ENCODE results near the gene TPM4. TPM values are rescaled to one million over a fixed set of nuclear protein-coding genes. Genes with fewer than 3 reads are reported as not detected.
"Not testable (repeated sequence)": the region's sequence is repeated elsewhere in the genome, so short reads cannot be mapped to it uniquely, and the experiment has no call there.

The TPM4 gene
- total and polyA plus RNA-seq, 2 donors (not counting 1 experiment from before 2014, with no cell fraction given) = 65.4 to 127 TPM

GRCh38 chr19:16098416-16098768, 22.1 kb downstream of the TPM4 start:
- CTCF ChIA-PET = no interaction called here
- Histone ChIP-seq H3K9ac (ENCODE audit: low read length) (no peak overlapping the region), H3K79me2 (ENCODE audit: control insufficient read depth, insufficient read depth, low read length) (peaks cover 35% of the 10 kb centered on the region), H3K4me1 (ENCODE audit: control insufficient read depth in 2 of 2, insufficient read depth in 2 of 2, low read length in 2 of 2) (peaks cover 7 to 11% of the 10 kb centered on the region in 2 donors), H3K9me3 (ENCODE audit: control extremely low read depth in 1 of 3, control insufficient read depth in 2 of 3, insufficient read depth in 1 of 3, low read length in 2 of 3) (no peaks in the 10 kb centered on the region), H3K4me3 (ENCODE audit: control extremely low read depth in 1 of 5, extremely low read depth in 1 of 5, insufficient read depth in 1 of 5, low read depth in 2 of 5, low read length in 4 of 5) (no peak overlapping the region), H3K27me3 (replicated peaks in 1 of 4; ENCODE audit: control extremely low read depth in 1 of 4, control insufficient read depth in 3 of 4, insufficient read depth in 4 of 4, low read length in 3 of 4) (no peaks in the 10 kb centered on the region), H3K27ac (ENCODE audit: low read length in 2 of 2) (no peak overlapping the region), H3K36me3 (replicated peaks in 1 of 2; ENCODE audit: control extremely low read depth in 1 of 2, control insufficient read depth in 1 of 2, extremely low read depth in 1 of 2, insufficient read depth in 2 of 2, low read length in 1 of 2) (peaks cover 2 to 92% of the 10 kb centered on the region in 2 experiments), H4K20me1 (ENCODE audit: control insufficient read depth, insufficient read depth, low read length, poor library complexity, severe bottlenecking) (peaks cover 10% of the 10 kb centered on the region), H2AFZ (ENCODE audit: insufficient read depth, low read depth, low read length, poor library complexity, severe bottlenecking) (no peak overlapping the region), H3K4me2 (replicated peaks; ENCODE audit: low read depth, low read length, poor library complexity, severe bottlenecking) (no peak overlapping the region)
- H3K4me1 Mint-ChIP-seq = peaks cover 22% of the 10 kb centered on the region
- H3K9me3 Mint-ChIP-seq (ENCODE audit: insufficient read depth) = no peaks in the 10 kb centered on the region
- no peak for TF ChIP-seq EZH2 (IDR thresholded peaks at IDR 0.05; ENCODE audit: borderline replicate concordance, insufficient read depth, low read depth, low read length, poor library complexity, severe bottlenecking)
- no peak for TF ChIP-seq CTCF (IDR thresholded peaks at IDR 0.05)
- no peaks in the 10 kb centered on the region for H3K27me3 Mint-ChIP-seq
- no peak overlapping the region for H3K4me3 Mint-ChIP-seq
- ATAC-seq (ENCODE audit: low read depth) (no peak), DNase-seq (no peak)
- WGBS (ENCODE audit: insufficient coverage) = 100% methylated on average over 3 of the region's 6 CpGs
- no peak overlapping the region for H3K27ac Mint-ChIP-seq
- POLR2A ChIA-PET = interaction anchor here (0.5 kb wide), 1 partner anchor 87 kb away, joined by 3 read pairs; no protein-coding TSS in a partner anchor
- intact Hi-C loops (cut with micrococcal nuclease) = no loop called here

- Mint-ChIP-seq H3K27ac (no peak overlapping the region), H3K9me3 (ENCODE audit: insufficient read depth) (no peaks in the 10 kb centered on the region), H3K4me1 (peaks cover 23% of the 10 kb centered on the region), H3K27me3 (no peaks in the 10 kb centered on the region), H3K4me3 (no peak overlapping the region)
- Histone ChIP-seq H3K4me1 (ENCODE audit: control insufficient read depth in 2 of 2, insufficient read depth in 2 of 2, low read length in 2 of 2) (peaks cover 7 to 16% of the 10 kb centered on the region in 2 donors), H3K79me2 (ENCODE audit: control insufficient read depth, insufficient read depth, low read length) (peaks cover 34% of the 10 kb centered on the region), H3K27ac (ENCODE audit: low read length in 2 of 2) (no peak overlapping the region), H3K36me3 (replicated peaks in 1 of 2; ENCODE audit: control extremely low read depth in 1 of 2, control insufficient read depth in 1 of 2, extremely low read depth in 1 of 2, insufficient read depth in 2 of 2, low read length in 1 of 2) (peaks cover 2 to 91% of the 10 kb centered on the region in 2 experiments), H2AFZ (ENCODE audit: insufficient read depth, low read depth, low read length, poor library complexity, severe bottlenecking) (no peak overlapping the region), H3K9me3 (ENCODE audit: control extremely low read depth in 1 of 3, control insufficient read depth in 2 of 3, insufficient read depth in 1 of 3, low read length in 2 of 3) (no peaks in the 10 kb centered on the region), H4K20me1 (ENCODE audit: control insufficient read depth, insufficient read depth, low read length, poor library complexity, severe bottlenecking) (peaks cover 10% of the 10 kb centered on the region), H3K4me2 (replicated peaks; ENCODE audit: low read depth, low read length, poor library complexity, severe bottlenecking) (no peak overlapping the region), H3K4me3 (ENCODE audit: control extremely low read depth in 1 of 5, extremely low read depth in 1 of 5, insufficient read depth in 1 of 5, low read depth in 2 of 5, low read length in 4 of 5) (no peak overlapping the region), H3K9ac (ENCODE audit: low read length) (no peak overlapping the region), H3K27me3 (replicated peaks in 1 of 4; ENCODE audit: control extremely low read depth in 1 of 4, control insufficient read depth in 3 of 4, insufficient read depth in 4 of 4, low read length in 3 of 4) (no peaks in the 10 kb centered on the region)
- WGBS (ENCODE audit: insufficient coverage) = 100% methylated on average over 4 of the region's 6 CpGs
- TF ChIP-seq EZH2 (IDR thresholded peaks at IDR 0.05; ENCODE audit: borderline replicate concordance, insufficient read depth, low read depth, low read length, poor library complexity, severe bottlenecking) (no peak), CTCF (IDR thresholded peaks at IDR 0.05) (no peak)
- ATAC-seq (ENCODE audit: low read depth) (no peak), DNase-seq (no peak)
- intact Hi-C loops (cut with micrococcal nuclease) = no loop called here
- ChIA-PET POLR2A (no interaction called here), CTCF (no interaction called here)
Measured at GRCh38 chr19:16098821-16099220, 22.5 kb downstream of the TPM4 start.

GRCh38 chr19:16099314-16099965, 23.1 kb downstream of the TPM4 start:
- DNase-seq; H3K9me3 ChIP-seq (ENCODE audit: control extremely low read depth in 1 of 3, control insufficient read depth in 2 of 3, insufficient read depth in 1 of 3, low read length in 2 of 3); H2AFZ ChIP-seq (ENCODE audit: insufficient read depth, low read depth, low read length, poor library complexity, severe bottlenecking); H3K27me3 Mint-ChIP-seq; H3K27me3 ChIP-seq (replicated peaks in 1 of 4; ENCODE audit: control extremely low read depth in 1 of 4, control insufficient read depth in 3 of 4, insufficient read depth in 4 of 4, low read length in 3 of 4); intact Hi-C loops (cut with micrococcal nuclease); H3K9ac ChIP-seq (ENCODE audit: low read length); H3K4me3 ChIP-seq (ENCODE audit: control extremely low read depth in 1 of 5, extremely low read depth in 1 of 5, insufficient read depth in 1 of 5, low read depth in 2 of 5, low read length in 4 of 5); H3K4me3 Mint-ChIP-seq; H3K9me3 Mint-ChIP-seq (ENCODE audit: insufficient read depth); POLR2A ChIA-PET; H3K4me2 ChIP-seq (replicated peaks; ENCODE audit: low read depth, low read length, poor library complexity, severe bottlenecking); ATAC-seq (ENCODE audit: low read depth); H3K27ac Mint-ChIP-seq: not testable (repeated sequence)
- H3K36me3 ChIP-seq (replicated peaks in 1 of 2; ENCODE audit: control extremely low read depth in 1 of 2, control insufficient read depth in 1 of 2, extremely low read depth in 1 of 2, insufficient read depth in 2 of 2, low read length in 1 of 2) = peaks cover 2 to 85% of the 10 kb centered on the region in 2 experiments
- peaks cover 32% of the 10 kb centered on the region for H3K79me2 ChIP-seq (ENCODE audit: control insufficient read depth, insufficient read depth, low read length)
- CTCF ChIA-PET = interaction anchor here (1.7 kb wide), 1 partner anchor 33 kb away, joined by 5 read pairs; no protein-coding TSS in a partner anchor
- H4K20me1 ChIP-seq (ENCODE audit: control insufficient read depth, insufficient read depth, low read length, poor library complexity, severe bottlenecking) = peaks cover 10% of the 10 kb centered on the region
- peak overlapping the region in 1 of 2 donors; percentile 7 for H3K27ac ChIP-seq (ENCODE audit: low read length in 2 of 2)
- WGBS (ENCODE audit: insufficient coverage) = 100% methylated on average over 3 of the region's 8 CpGs
- H3K4me1 Mint-ChIP-seq = peaks cover 22% of the 10 kb centered on the region
- H3K4me1 ChIP-seq (ENCODE audit: control insufficient read depth in 2 of 2, insufficient read depth in 2 of 2, low read length in 2 of 2) = peaks cover 13 to 21% of the 10 kb centered on the region in 2 donors
